Esophagus muscularis mucosa (tissue), 3 donors: ENCODE results near the gene CREB3.

Source experiments
- POLR2A ChIP-seq: fragments of 450-650 bp; IDR thresholded peaks from one replicate; pipeline ENCODE4 v1.6.1; 2017; ENCODE audit warnings: antibody characterized with exemption, moderate library complexity, mild to moderate bottlenecking, low read depth
- TF ChIP-seq, protein P1 (sequence below), 3 experiments: fragments of 200-600 bp in 2 of 3; fragments of 450-650 bp in 1 of 3; sonication (generic) in 2 of 3; IDR thresholded peaks; one replicate each; pipeline ENCODE4 v1.5.1; 2017 to 2019; ENCODE audit warnings: antibody characterized with exemption in 3 of 3, mild to moderate bottlenecking in 2 of 3, moderate library complexity in 1 of 3

GRCh38 chr9:35763181-35763580, 30.7 kb downstream of the CREB3 start:
- TF ChIP-seq, protein P1, sequence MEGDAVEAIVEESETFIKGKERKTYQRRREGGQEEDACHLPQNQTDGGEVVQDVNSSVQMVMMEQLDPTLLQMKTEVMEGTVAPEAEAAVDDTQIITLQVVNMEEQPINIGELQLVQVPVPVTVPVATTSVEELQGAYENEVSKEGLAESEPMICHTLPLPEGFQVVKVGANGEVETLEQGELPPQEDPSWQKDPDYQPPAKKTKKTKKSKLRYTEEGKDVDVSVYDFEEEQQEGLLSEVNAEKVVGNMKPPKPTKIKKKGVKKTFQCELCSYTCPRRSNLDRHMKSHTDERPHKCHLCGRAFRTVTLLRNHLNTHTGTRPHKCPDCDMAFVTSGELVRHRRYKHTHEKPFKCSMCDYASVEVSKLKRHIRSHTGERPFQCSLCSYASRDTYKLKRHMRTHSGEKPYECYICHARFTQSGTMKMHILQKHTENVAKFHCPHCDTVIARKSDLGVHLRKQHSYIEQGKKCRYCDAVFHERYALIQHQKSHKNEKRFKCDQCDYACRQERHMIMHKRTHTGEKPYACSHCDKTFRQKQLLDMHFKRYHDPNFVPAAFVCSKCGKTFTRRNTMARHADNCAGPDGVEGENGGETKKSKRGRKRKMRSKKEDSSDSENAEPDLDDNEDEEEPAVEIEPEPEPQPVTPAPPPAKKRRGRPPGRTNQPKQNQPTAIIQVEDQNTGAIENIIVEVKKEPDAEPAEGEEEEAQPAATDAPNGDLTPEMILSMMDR (IDR thresholded peaks at IDR 0.05), result no peak
- TF ChIP-seq POLR2A, result no peak
